PC-3 (cell line): ENCODE data around the gene LAMB4. TPM values are rescaled to one million over a fixed set of nuclear protein-coding genes. Genes with fewer than 3 reads are reported as not detected.

Experiments used
- ATAC-seq: fragments of 200-7000 bp; cut with Tn5 transposase; 2 replicates; pipeline ENCODE4 v1.9.1; 2020; ENCODE audit warnings: mild to moderate bottlenecking, moderate library complexity
- BruUV-seq: library from RNA; stranded (reverse); fragments of 400-500 nt; replicated peaks from 2 replicates; lab custom pipeline; 2021; lab: Mats Ljungman, UMichigan
- CTCF ChIA-PET: fragments of 300-600 bp; sonication (Branson Sonifier 250); formaldehyde crosslinking; loops from one replicate; lab custom pipeline; 2022; ENCODE audit warnings: antibody characterized with exemption; lab: Charles Lee
- POLR2A ChIA-PET: fragments of 300-600 bp; sonication (Branson Sonifier 250); formaldehyde crosslinking; loops from one replicate; lab custom pipeline; 2022; ENCODE audit warnings: antibody characterized with exemption; ENCODE audit not compliant: unreplicated experiment; lab: Charles Lee
- DNase-seq: peaks from one replicate; pipeline ENCODE4 v3.0.0-alpha.2; 2015
- H2AFZ ChIP-seq: fragments of 300-600 bp; sonication (generic); 2 replicates; pipeline ENCODE4 v1.6.0; 2016; ENCODE audit warnings: antibody characterized with exemption, low read length
- H3F3A ChIP-seq: fragments of 300-600 bp; sonication (generic); one replicate; pipeline ENCODE4 v1.6.0; 2017; ENCODE audit warnings: antibody characterized with exemption, low read length, control low read depth, mild to moderate bottlenecking; ENCODE audit not compliant: unreplicated experiment
- H3K27ac ChIP-seq: fragments of 300-600 bp; sonication (generic); 2 replicates; pipeline ENCODE4 v1.5.1; 2016; ENCODE audit warnings: mild to moderate bottlenecking, low read length
- H3K27me3 ChIP-seq: fragments of 300-600 bp; sonication (generic); 2 replicates; pipeline ENCODE4 v1.6.1; 2016; ENCODE audit warnings: low read length, mixed read lengths
- H3K36me3 ChIP-seq: fragments of 300-600 bp; sonication (generic); 2 replicates; pipeline ENCODE4 v1.6.1; 2016; ENCODE audit warnings: low read depth, mixed run types, low read length, mixed read lengths
- H3K4me1 ChIP-seq: fragments of 300-600 bp; sonication (generic); 2 replicates; pipeline ENCODE4 v1.5.1; 2016; ENCODE audit warnings: low read length; ENCODE audit not compliant: insufficient read depth
- H3K4me2 ChIP-seq: fragments of 300-600 bp; sonication (generic); 2 replicates; pipeline ENCODE4 v1.6.0; 2016; ENCODE audit warnings: low read length
- H3K4me3 ChIP-seq: fragments of 300-600 bp; sonication (generic); 2 replicates; pipeline ENCODE4 v1.5.1; 2016; ENCODE audit warnings: mild to moderate bottlenecking, low read length, mixed read lengths
- H3K79me2 ChIP-seq: fragments of 300-600 bp; sonication (generic); 2 replicates; pipeline ENCODE4 v1.6.1; 2017; ENCODE audit warnings: low read length, mixed read lengths
- H3K9ac ChIP-seq: fragments of 300-600 bp; sonication (generic); 2 replicates; pipeline ENCODE4 v1.6.0; 2016; ENCODE audit warnings: mild to moderate bottlenecking, low read length
- H3K9me2 ChIP-seq: fragments of 300-600 bp; sonication (generic); replicated peaks from 2 replicates; pipeline ENCODE4 v1.6.1; 2016; ENCODE audit warnings: mixed run types, low read length, mixed read lengths
- H3K9me3 ChIP-seq: fragments of 300-600 bp; sonication (generic); 2 replicates; pipeline ENCODE4 v1.6.1; 2016; ENCODE audit warnings: low read length, mixed read lengths
- H4K20me1 ChIP-seq: fragments of 300-600 bp; sonication (generic); 2 replicates; pipeline ENCODE4 v1.6.1; 2016; ENCODE audit warnings: low read length, mixed read lengths
- CTCF ChIP-seq: fragments of 300-600 bp; sonication (generic); conservative IDR thresholded peaks from 2 replicates; pipeline ENCODE4 v1.5.1; 2017; ENCODE audit warnings: antibody characterized with exemption, low read depth, mild to moderate bottlenecking, low read length
- EZH2 ChIP-seq: fragments of 300-600 bp; sonication (generic); IDR thresholded peaks from one replicate; pipeline ENCODE4 v1.6.1; 2017; ENCODE audit warnings: antibody characterized with exemption, mild to moderate bottlenecking, low read length; ENCODE audit not compliant: unreplicated experiment
- EZH2phosphoT487 ChIP-seq: fragments of 300-600 bp; sonication (generic); IDR thresholded peaks from 2 replicates; pipeline ENCODE4 v1.6.1; 2018; ENCODE audit warnings: mild to moderate bottlenecking, antibody characterized with exemption, low read length, borderline replicate concordance
- intact Hi-C: fragments of 100-400 bp; cut with micrococcal nuclease; formaldehyde crosslinking; loops from 2 replicates; pipeline ENCODE4 v1.9.0; 2023
- total RNA-seq: library from RNA; depleted of rRNA; stranded (reverse); fragments of >200 nt; gene quantifications from 2 replicates; pipeline ENCODE4 v1.2.3, GENCODE V29; 2014

The LAMB4 gene
- total RNA-seq, 1 experiment from 2014 or later: 0.04 TPM

- Histone ChIP-seq H3K4me1 (no peaks in the 10 kb centered on the region), H3K4me2 (no peak overlapping the region), H3K27me3 (no peaks in the 10 kb centered on the region), H3K9ac (no peak overlapping the region), H3K9me3 (no peaks in the 10 kb centered on the region), H3K4me3 (no peak overlapping the region), H3F3A (no peaks in the 10 kb centered on the region), H3K27ac (no peak overlapping the region), H3K36me3 (no peaks in the 10 kb centered on the region), H3K9me2 (no peaks in the 10 kb centered on the region), H2AFZ (no peak overlapping the region), H3K79me2 (no peaks in the 10 kb centered on the region), H4K20me1 (no peaks in the 10 kb centered on the region)
- BruUV-seq: no TSS peak
- POLR2A ChIA-PET: no interaction called here
- ATAC-seq (no peak), DNase-seq (no peak)
- intact Hi-C loops: no loop called here
- TF ChIP-seq EZH2 (no peak), EZH2phosphoT487 (no peak), CTCF (no peak)
- CTCF ChIA-PET: no interaction called here
Observed at GRCh38 chr7:108138911-108139310, 8.8 kb upstream of the LAMB4 start.

GRCh38 chr7:108137993-108138392 lies 7.8 kb upstream of the LAMB4 start:
- no peak for DNase-seq
- H2AFZ ChIP-seq: no peak overlapping the region
- H3K36me3 ChIP-seq: no peaks in the 10 kb centered on the region
- H3K4me1 ChIP-seq: no peaks in the 10 kb centered on the region
- no peaks in the 10 kb centered on the region for H3K79me2 ChIP-seq
- intact Hi-C loops: no loop called here
- no peak overlapping the region for H3K27ac ChIP-seq
- H3K9me3 ChIP-seq: no peaks in the 10 kb centered on the region
- no peak for ATAC-seq
- H4K20me1 ChIP-seq: no peaks in the 10 kb centered on the region
- TF ChIP-seq EZH2phosphoT487 (no peak), EZH2 (no peak), CTCF (no peak)
- no peaks in the 10 kb centered on the region for H3K27me3 ChIP-seq
- no peaks in the 10 kb centered on the region for H3K9me2 ChIP-seq
- BruUV-seq: no TSS peak
- ChIA-PET CTCF (no interaction called here), POLR2A (interaction anchor here (0.6 kb wide), 1 partner anchor 57 kb away, joined by 3 read pairs; no protein-coding TSS in a partner anchor)
- no peak overlapping the region for H3K4me3 ChIP-seq
- H3K4me2 ChIP-seq: no peak overlapping the region
- H3F3A ChIP-seq: no peaks in the 10 kb centered on the region
- no peak overlapping the region for H3K9ac ChIP-seq

DNA sequence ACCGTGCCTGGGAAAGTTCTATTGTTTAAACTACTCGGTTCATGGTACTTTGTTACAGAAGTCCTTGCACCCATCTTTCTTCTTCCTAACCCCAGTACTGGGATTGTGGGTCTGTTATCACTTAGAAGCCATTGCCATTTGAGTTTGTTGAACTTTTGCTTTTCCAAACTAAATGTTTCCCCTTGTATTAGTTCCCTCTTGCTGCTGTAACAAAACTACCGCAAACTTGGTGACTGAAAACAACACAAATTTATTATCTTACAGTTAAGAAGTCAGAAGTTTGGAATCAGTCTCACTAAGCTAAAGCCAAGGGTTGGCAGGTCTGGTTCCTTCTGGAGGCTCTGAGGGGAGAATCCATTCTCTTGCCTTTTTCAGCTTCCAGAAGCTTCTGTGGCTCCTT lies 6.9 kb upstream of the LAMB4 start:
- intact Hi-C loops: no loop called here
- no TSS peak for BruUV-seq

More for the DNA sequence above, 6.9 kb upstream of the LAMB4 start:
- ChIA-PET CTCF (no interaction called here), POLR2A (interaction anchor here (0.6 kb wide), 1 partner anchor 56 kb away, joined by 3 read pairs; no protein-coding TSS in a partner anchor)
- no peaks in the 10 kb centered on the region for H3K9me2 ChIP-seq
- TF ChIP-seq CTCF: no peak
- no peak for TF ChIP-seq EZH2phosphoT487
- no peak for TF ChIP-seq EZH2
- no peak overlapping the region for H3K4me2 ChIP-seq
- no peak overlapping the region for H2AFZ ChIP-seq
- H3K36me3 ChIP-seq: no peaks in the 10 kb centered on the region
- no peaks in the 10 kb centered on the region for H3K9me3 ChIP-seq
- no peaks in the 10 kb centered on the region for H3F3A ChIP-seq
- no peaks in the 10 kb centered on the region for H3K27me3 ChIP-seq
- H4K20me1 ChIP-seq: no peaks in the 10 kb centered on the region
- ATAC-seq (no peak), DNase-seq (no peak)
- no peaks in the 10 kb centered on the region for H3K4me1 ChIP-seq
- no peak overlapping the region for H3K27ac ChIP-seq
- no peak overlapping the region for H3K4me3 ChIP-seq
- no peak overlapping the region for H3K9ac ChIP-seq
- no peaks in the 10 kb centered on the region for H3K79me2 ChIP-seq
